GM19043 (cell line): ENCODE measurements around the gene RAPGEF4.

ENCODE experiments used
- ATAC-seq: cut with Tn5 transposase; IDR thresholded peaks from one replicate; pipeline ENCODE4 v1.9.1; 2021; ENCODE audit warnings: low read depth; ENCODE audit not compliant: unreplicated experiment

The RAPGEF4 gene

GRCh38 chr2:172928756-172929155 is 193.1 kb downstream of the RAPGEF4 start:
- ATAC-seq = no peak

- no peak for ATAC-seq
Measured at GRCh38 chr2:172929644-172930043, 194.0 kb downstream of the RAPGEF4 start.

GRCh38 chr2:172930871-172931255 is 195.2 kb downstream of the RAPGEF4 start:
- ATAC-seq = no peak

- ATAC-seq = no peak
Measured at GRCh38 chr2:172931256-172931894, 195.7 kb downstream of the RAPGEF4 start.

- no peak for ATAC-seq
Measured at GRCh38 chr2:172931918-172932520, 196.4 kb downstream of the RAPGEF4 start.

- ATAC-seq = no peak
Measured at GRCh38 chr2:172937884-172938712, 202.5 kb downstream of the RAPGEF4 start.

- no peak for ATAC-seq
Measured at GRCh38 chr2:172938713-172939375, 203.2 kb downstream of the RAPGEF4 start.

GRCh38 chr2:172943539-172943938 is 207.9 kb downstream of the RAPGEF4 start:
- no peak for ATAC-seq

- no peak for ATAC-seq
Measured at GRCh38 chr2:172944022-172944793, 208.6 kb downstream of the RAPGEF4 start.

- no peak for ATAC-seq
Measured at GRCh38 chr2:172944794-172945509, 209.3 kb downstream of the RAPGEF4 start.

GRCh38 chr2:172945510-172945850 is 209.8 kb downstream of the RAPGEF4 start:
- no peak for ATAC-seq

GRCh38 chr2:172947461-172948153 is 212.0 kb downstream of the RAPGEF4 start:
- ATAC-seq = no peak

- ATAC-seq = no peak
Measured at GRCh38 chr2:172949522-172949921, 213.9 kb downstream of the RAPGEF4 start.

GRCh38 chr2:172950565-172950964 is 214.9 kb downstream of the RAPGEF4 start:
- no peak for ATAC-seq

- no peak for ATAC-seq
Measured at GRCh38 chr2:172951554-172951953, 215.9 kb downstream of the RAPGEF4 start.

GRCh38 chr2:172953411-172953810 is 217.8 kb downstream of the RAPGEF4 start:
- no peak for ATAC-seq

- ATAC-seq = no peak
Measured at GRCh38 chr2:172953970-172954852, 218.6 kb downstream of the RAPGEF4 start.

- no peak for ATAC-seq
Measured at GRCh38 chr2:172955587-172955986, 219.9 kb downstream of the RAPGEF4 start.
